GM04503 (cell line): ENCODE data around the gene LHFPL3.
"Not testable (repeated sequence)": the region's sequence is repeated elsewhere in the genome, so short reads cannot be mapped to it uniquely, and the experiment has no call there.

Source experiments
- DNase-seq: peaks from one replicate; pipeline ENCODE4 v3.0.0-alpha.2; 2012; ENCODE audit warnings: low read depth

The LHFPL3 gene

GRCh38 chr7:104595591-104595990 is 267.2 kb downstream of the LHFPL3 start:
- not testable (repeated sequence) for DNase-seq

- no peak for DNase-seq
Observed at GRCh38 chr7:104603957-104604356, 275.6 kb downstream of the LHFPL3 start.

GRCh38 chr7:104604706-104605105 is 276.3 kb downstream of the LHFPL3 start:
- DNase-seq, result no peak

GRCh38 chr7:104621321-104621720 is 292.9 kb downstream of the LHFPL3 start:
- DNase-seq, result no peak

GRCh38 chr7:104625956-104626355 is 297.6 kb downstream of the LHFPL3 start:
- no peak for DNase-seq

DNA sequence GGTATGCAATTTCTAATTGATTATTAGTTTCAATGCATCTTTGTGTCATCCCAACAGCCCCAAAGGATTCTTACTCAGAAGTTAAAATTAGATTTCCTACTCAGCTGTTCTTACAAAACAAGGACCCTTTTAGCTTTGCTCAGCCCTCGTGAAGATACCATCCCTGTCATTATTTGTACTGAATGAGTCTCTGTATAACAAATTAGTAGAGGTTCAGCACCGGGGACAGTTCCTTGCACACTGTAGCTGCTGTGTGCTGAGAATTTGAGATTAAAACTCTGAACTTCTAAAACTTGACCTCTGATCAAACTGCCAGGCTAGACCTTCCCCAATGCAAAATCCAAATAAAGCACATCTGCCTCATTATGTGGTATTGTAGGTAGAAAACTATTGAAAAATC is 299.1 kb downstream of the LHFPL3 start:
- no peak for DNase-seq

DNA sequence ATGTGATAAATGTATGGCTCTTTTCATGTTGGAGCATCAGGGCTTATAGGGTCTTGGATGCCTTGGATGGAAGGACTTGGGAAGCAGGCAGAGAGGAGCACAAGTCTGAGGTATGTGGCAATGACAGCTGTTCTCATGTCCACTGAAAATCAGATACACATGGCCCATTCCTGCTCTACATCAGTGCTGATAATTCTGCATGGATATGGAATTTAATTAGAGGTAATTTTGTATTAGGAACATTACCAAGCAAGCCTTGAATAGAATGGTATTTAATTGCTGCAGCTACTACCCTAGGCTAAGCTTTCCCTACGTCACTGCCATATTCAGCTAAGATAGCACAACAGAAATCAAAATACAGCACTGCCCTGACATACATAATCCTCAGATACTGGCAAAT is 299.6 kb downstream of the LHFPL3 start:
- no peak for DNase-seq

GRCh38 chr7:104629408-104629807 is 301.0 kb downstream of the LHFPL3 start:
- no peak for DNase-seq

GRCh38 chr7:104640506-104640905 is 312.1 kb downstream of the LHFPL3 start:
- no peak for DNase-seq

DNA sequence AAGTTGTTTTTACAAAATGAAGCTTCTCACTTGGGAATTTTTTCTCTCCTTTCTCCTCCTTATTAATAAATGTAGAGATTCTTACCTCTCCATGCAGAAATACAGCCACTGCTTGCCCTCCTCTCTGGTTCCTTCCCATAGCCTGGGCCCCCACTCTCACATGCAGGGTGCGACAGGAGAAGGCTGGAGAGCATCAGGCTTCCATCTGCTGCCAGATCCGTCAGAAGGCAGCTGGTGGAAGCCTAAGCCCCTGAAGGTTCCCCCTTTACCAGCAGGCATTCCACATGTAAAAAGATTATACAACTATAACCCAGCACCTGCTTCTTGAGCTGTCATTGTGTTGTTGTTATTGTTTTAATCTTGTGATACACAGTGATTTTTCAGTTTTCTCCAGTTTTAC is 314.2 kb downstream of the LHFPL3 start:
- no peak for DNase-seq

- DNase-seq, result no peak
Observed at GRCh38 chr7:104643587-104644217, 315.3 kb downstream of the LHFPL3 start.

- DNase-seq, result no peak
Observed at GRCh38 chr7:104650991-104651640, 322.7 kb downstream of the LHFPL3 start.

DNA sequence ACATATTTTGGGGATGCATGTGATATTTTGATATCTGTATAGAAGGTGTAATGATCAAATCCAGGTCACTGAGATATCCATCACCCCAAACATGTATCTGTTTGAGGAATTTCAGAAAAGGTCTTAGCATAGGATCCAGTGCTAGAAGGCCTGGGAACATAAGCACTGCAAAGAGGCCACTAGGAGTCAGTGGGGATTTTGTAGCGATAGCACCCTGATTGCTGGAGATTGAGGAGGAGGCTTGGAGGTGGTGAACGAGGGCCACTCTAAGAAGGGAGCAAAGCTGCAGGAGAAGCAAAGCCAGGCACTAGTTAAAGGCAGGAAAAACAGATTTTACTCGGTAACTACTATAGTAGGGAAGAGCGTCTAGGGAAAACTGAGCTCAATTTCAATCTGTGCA is 324.0 kb downstream of the LHFPL3 start:
- no peak for DNase-seq

DNA sequence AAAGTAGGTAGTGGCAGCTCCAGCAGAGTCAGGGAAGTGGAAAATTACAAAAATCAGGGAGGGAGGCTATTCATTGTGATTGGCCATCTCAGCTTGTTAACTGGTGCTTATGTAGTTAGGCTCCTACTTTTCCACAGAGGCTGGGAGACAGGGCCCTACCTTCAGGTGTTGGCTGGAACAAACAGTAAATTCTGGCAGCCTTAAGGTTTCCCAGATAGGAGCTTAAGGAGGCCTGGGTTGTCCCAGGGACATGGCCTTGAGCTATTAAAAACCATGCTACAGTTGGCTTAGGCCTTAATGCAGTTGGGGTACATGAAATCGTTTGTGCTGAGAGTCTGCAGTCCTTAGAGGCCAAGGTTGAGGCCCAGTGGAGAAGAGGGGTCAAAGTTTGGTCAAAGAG is 324.5 kb downstream of the LHFPL3 start:
- DNase-seq, result no peak

- no peak for DNase-seq
Observed at GRCh38 chr7:104653825-104654401, 325.5 kb downstream of the LHFPL3 start.

DNA sequence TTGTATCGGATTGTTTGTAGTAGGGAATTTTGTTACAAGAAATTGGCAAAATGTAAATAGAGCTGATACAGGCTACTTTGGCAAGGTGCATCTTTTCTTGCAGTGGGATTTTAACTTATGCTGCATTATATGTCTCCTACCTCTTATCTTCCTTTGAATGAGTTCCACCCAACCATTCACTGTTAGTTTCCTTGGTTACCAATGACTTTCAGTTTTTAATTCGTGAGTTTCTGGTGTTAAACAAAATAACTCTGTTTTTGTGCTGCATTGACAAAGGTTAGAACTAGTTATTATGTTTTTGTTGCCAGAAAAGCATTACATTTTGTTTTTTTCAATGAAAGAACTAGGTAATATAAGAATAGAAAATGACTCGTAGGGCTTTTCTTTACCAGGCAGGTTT is 327.2 kb downstream of the LHFPL3 start:
- no peak for DNase-seq

GRCh38 chr7:104656467-104656866 is 328.1 kb downstream of the LHFPL3 start:
- no peak for DNase-seq

- DNase-seq, result no peak
Observed at GRCh38 chr7:104657134-104657533, 328.7 kb downstream of the LHFPL3 start.

GRCh38 chr7:104661575-104661974 is 333.2 kb downstream of the LHFPL3 start:
- DNase-seq, result no peak

DNA sequence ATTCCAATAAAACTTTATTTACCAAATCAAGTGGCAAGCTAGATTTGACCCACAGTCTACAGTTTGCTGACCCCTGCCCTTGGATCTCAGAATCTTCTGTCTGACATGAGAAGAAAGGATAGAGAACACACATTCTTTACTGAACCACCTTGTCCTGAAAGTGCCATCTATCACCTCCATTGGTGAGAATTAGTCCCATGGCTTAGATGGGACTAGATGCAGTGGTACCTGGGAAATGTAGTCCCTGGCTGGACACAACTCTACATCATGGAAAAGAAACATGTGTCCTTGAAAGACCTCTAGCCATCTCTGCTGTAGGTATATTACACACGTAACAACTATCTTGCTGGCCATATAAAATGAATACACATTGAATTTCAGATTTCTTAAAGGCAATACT is 336.2 kb downstream of the LHFPL3 start:
- no peak for DNase-seq

DNA sequence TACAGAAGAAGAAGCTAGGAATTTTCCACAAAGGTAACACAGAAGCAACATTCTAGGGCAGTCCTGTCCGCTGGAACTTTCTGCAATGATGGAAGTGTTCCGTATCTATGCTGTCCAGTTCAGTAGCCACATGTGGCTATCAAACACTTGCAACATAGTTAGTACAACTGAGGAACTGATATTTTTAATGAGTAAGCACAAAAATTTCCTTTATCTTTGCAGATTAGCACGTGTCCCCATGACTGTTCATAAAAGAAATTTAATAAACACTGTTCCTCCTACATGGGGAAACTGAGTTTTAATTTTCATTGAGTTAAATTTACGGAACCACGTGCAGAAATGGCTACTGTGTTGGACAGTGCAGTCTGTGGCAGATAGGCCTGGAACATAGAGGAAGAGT is 349.2 kb downstream of the LHFPL3 start:
- no peak for DNase-seq

DNA sequence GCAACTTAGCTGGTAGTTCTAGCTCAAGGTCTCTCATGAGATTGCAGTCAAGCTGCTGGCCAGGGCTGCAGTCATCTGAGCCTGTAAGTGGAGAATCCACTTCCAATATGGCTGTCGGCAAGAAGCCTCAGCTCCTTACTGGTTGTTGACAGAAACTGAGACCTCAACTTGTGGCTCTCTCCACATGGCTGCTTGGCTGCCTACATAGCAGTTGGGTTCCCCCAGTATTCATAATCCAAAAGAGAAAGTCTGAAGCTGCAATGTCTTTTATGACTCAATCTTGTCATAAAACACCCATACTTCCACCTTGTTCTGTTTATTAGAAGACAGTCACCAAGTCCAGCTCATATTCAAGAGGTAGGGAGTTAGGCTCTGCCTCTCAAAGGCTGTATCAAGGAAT is 350.7 kb downstream of the LHFPL3 start:
- DNase-seq, result no peak

GRCh38 chr7:104686286-104686685 is 357.9 kb downstream of the LHFPL3 start:
- DNase-seq, result no peak

DNA sequence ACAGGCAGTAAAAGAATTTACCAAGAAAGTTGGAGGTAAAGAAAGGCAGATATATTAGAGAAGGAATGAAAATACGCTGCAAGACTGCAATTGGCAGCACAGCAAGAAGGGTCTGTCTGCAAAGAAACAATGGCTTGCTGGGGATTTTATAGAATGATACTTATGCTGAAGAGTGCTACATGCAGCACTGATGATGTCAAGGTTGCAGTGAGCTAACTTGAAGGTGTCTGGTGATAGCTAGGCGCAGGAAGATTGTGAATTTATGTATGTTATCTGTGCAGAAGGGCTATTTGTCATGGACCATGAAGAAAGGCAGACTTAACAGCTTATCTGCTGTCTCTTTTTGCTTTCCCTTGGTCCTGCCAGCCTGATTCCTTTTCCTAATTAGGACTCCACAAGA is 366.3 kb downstream of the LHFPL3 start:
- no peak for DNase-seq
